Jurkat, Clone E6-1 (cell line): ENCODE data around the gene PAFAH1B1.
"Not testable (repeated sequence)": the region's sequence is repeated elsewhere in the genome, so short reads cannot be mapped to it uniquely, and the experiment has no call there.

Source experiments
- DNase-seq: peaks from one replicate; pipeline ENCODE4 v3.0.0-alpha.2; 2011; ENCODE audit warnings: low read depth, low spot score
- H3K4me3 ChIP-seq: 2 replicates; pipeline ENCODE4 v1.5.1; 2011; ENCODE audit warnings: mild to moderate bottlenecking, low read length, control low read depth, moderate library complexity

PAFAH1B1 gene

GRCh38 chr17:2593821-2594721, 617 bp downstream of the PAFAH1B1 start:
- peak overlapping the region; percentile 89 for H3K4me3 ChIP-seq
- peak; percentile 67 for DNase-seq

- DNase-seq, result peak; percentile 32
- peak overlapping the region; percentile 89 for H3K4me3 ChIP-seq
Measured at GRCh38 chr17:2594722-2595599, 1.5 kb downstream of the PAFAH1B1 start.

- H3K4me3 ChIP-seq, result peak overlapping the region; percentile 89
Measured at GRCh38 chr17:2595716-2596115, 2.3 kb downstream of the PAFAH1B1 start.

DNA sequence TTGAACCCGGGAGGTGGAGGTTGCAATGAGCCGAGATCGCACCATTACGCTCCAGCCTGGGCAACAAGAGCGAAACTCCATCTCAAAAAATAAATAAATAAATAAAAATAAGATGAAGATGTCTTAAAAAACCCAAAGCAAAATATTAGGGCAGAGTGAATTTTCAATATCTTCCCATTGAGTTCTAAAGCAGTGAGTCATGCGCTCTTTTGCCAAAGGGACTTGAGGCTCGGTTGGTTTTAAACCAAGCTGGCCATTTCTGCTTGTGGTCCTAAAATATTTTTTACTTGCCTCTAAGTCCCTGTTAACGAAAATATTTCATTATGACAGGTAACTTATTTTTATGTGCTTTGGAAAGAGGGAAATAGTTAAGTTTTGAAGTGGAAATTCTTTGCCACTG, 4.7 kb downstream of the PAFAH1B1 start:
- H3K4me3 ChIP-seq, result no peak overlapping the region
- DNase-seq, result no peak

More at GRCh38 chr17:2595716-2596115, 2.3 kb downstream of the PAFAH1B1 start:
- DNase-seq, result no peak

DNA sequence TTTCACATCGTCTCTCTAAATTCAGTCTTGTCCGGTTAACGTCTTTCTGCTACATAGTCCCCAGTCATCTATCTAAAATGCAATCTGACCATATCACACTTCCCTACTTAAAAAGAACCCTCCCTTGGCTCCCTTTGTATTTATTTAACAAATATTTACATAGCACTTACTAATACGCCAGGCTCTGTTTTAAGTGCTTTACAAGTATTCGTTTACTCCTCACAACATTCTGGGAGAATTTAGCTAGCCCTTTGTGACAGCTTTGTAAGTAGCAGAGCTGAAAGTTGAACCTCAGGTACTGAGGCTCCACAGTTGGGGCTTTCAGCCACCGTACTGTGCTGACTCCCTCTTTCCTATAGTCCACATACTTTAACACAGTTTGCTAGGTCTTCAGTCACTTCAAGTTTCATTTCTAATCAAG, 9.2 kb downstream of the PAFAH1B1 start:
- DNase-seq, result no peak

GRCh38 chr17:2608350-2608913, 15.0 kb downstream of the PAFAH1B1 start:
- DNase-seq, result no peak
- H3K4me3 ChIP-seq, result no peak overlapping the region

More for the DNA sequence above, 9.2 kb downstream of the PAFAH1B1 start:
- no peak overlapping the region for H3K4me3 ChIP-seq

DNA sequence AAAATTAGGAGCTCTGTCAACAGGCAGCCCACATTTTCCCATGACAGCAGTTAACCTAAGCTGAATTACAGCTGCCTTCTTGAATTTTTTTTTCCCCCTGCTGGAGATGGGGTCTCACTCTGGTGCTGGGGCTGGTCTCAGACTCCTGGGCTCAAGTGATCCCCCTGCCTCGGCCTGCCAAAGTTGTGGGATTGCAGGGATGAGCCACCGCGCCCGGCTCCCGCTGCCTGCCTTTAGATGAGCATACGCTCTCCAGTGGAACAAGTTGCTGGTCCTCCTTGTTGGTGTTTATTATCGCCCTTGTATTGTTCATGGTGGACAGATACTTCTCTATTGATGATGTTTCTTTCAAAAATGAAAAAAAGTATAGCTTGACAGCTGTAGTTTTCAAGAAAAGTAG, 15.6 kb downstream of the PAFAH1B1 start:
- H3K4me3 ChIP-seq, result no peak overlapping the region
- no peak for DNase-seq

DNA sequence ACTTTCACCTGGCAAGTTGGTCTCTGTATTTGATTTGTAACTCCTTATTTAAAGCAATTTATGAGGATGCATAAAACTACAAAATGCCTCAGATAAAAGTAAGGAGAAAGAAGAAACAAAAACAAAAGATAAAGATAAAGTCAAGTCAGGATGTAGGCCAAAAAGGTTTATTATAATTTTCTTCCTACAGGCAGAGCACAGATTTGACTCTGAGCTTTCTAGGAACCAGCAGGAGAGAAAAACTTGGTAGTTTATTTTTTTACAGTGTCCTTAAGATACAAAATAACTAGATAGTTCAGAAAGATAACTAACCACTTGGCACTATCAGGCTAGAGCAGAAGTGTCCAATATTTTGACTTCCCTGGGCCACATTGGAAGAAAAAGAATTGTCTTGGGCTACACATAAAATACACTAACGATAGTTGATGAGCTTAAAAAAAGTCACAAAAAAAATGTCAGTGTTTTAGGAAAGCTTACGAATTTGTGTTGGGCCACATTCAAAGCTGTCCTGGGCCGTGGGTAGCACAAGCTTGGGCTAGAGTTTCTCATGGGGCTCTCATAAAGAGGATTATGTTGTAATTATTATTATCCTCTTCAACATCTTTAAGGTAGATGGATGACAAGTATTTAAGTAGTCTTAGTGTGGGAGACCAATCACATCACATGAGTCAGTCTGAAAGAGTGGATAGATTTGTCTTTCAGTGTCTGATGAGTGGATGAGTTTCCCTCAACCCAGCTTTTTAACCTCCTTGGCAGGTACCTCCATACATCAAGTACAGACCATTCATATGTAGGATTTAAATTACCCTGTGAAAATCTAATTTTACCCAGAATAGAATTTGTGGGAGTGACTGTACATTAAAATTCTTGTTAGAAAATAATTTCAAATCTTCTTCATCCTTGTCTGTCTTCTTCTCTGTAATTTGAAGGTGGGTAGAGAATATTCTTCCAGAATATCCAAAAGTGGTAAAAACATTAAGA, 17.0 kb downstream of the PAFAH1B1 start:
- H3K4me3 ChIP-seq, result no peak overlapping the region
- no peak for DNase-seq

GRCh38 chr17:2611627-2612026, 18.2 kb downstream of the PAFAH1B1 start:
- no peak overlapping the region for H3K4me3 ChIP-seq
- no peak for DNase-seq

DNA sequence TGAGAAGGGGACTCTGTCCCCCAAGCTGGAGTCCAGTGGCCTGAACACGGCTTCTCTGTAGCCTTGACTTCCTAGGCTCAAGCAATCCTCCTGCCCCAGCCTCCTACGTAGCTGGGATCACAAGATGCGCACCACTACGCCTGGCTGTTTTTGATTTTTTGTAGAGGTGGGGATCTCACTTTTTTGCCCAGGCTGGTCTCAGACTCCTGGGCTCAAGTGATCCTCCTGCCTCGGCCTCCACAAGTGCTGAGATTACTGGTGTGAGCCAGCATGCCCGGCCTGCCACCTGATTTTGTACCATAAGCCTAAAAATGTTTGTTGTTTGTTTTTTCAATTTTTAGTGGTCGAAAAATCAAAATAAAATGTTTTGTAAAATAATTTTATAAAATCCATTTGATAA, 19.2 kb downstream of the PAFAH1B1 start:
- H3K4me3 ChIP-seq, result no peak overlapping the region
- DNase-seq, result no peak

DNA sequence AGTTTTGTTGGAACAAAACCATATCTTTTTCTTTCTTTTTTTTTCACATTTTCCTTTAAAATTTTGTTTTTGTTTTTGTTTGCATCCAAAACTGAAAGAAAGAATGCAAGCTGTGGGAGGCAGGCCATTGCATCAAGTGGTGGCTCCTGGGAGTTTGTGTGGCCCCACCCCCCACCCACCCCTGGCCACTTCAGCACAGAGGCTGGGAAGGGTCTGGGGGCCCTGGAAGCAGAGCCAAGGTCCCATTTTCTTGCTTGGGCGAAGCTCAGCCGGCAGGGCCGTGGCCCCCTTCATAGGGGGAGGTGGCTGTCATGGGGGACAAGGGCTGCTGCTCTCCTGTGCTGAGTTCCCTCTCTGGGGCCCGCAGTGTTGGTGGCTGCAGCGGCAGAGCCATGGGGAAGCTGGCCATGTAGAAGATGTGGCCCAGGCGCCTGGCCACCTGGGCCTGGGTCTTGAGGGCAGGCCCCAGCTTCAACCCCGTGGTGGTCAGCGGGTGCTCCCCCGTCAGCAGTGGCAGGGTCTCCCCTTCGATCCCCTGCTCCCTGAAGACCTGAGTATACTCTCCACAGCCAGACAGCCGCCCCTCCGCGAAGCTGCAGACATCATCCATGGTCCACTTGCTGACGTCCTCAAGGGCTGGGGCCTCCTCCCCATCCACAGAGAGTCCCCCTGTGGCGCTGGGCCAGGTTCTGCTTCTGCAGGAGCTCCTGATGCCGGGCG, 19.8 kb downstream of the PAFAH1B1 start:
- H3K4me3 ChIP-seq, result no peak overlapping the region
- no peak for DNase-seq

GRCh38 chr17:2615882-2616281, 22.4 kb downstream of the PAFAH1B1 start:
- no peak overlapping the region for H3K4me3 ChIP-seq
- DNase-seq, result no peak

DNA sequence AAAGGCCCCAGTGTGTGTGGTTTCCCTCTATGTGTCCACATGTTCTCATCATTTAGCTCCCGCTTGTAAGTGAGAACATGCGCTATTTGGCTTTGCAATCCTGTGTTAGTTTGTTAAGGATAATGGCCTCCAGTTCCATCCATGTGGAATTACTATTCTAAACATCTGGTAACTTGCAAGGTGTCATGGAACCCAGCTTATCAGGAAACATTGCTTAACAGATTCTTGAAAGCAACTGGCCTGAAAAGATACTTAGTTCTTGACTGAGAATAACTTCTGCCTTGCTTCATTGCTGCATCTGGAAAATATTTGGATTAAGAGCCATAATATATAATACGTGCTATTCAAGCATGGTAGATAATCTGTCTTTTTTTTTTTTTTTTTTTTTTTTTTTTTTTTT, 27.8 kb downstream of the PAFAH1B1 start:
- no peak overlapping the region for H3K4me3 ChIP-seq
- no peak for DNase-seq

- not testable (repeated sequence) for DNase-seq
Measured at GRCh38 chr17:2621951-2622405, 28.5 kb downstream of the PAFAH1B1 start.

DNA sequence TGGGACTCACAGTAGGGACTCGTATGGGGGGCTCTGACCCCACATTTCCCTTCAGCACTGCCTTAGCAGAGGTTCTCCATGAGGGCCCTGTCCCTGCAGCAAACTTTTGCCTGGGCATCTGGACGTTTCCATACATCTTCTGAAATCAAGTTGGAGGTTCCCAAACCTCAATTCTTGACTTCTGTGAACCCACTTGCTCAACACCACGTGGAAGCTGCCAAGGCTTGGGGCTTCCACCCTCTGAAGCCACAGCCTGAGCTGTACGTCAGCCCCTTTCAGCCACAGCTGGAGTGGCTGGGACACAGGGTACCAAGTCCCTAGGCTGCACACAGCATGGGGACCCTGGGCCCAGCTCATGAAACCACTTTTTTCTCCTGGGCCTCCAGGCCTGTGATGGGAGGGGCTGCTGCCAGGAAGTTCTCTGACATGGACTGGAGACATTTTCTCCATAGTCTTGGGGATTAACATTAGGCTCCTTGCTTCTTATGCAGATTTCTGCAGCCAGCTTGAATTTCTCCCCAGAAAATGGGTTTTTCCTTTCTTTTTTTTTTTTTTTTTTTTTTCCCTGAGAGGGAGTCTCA, 29.4 kb downstream of the PAFAH1B1 start:
- not testable (repeated sequence) for DNase-seq

More at GRCh38 chr17:2621951-2622405, 28.5 kb downstream of the PAFAH1B1 start:
- not testable (repeated sequence) for H3K4me3 ChIP-seq

GRCh38 chr17:2624292-2624731, 30.9 kb downstream of the PAFAH1B1 start:
- no peak for DNase-seq

More for the DNA sequence above, 29.4 kb downstream of the PAFAH1B1 start:
- not testable (repeated sequence) for H3K4me3 ChIP-seq

GRCh38 chr17:2626626-2627219, 33.3 kb downstream of the PAFAH1B1 start:
- not testable (repeated sequence) for H3K4me3 ChIP-seq, DNase-seq

More at GRCh38 chr17:2624292-2624731, 30.9 kb downstream of the PAFAH1B1 start:
- no peak overlapping the region for H3K4me3 ChIP-seq
